GM18909 (cell line): ENCODE data around the gene PF4V1.

Experiments
- ATAC-seq: cut with Tn5 transposase; IDR thresholded peaks from one replicate; pipeline ENCODE4 v1.9.1; 2021; ENCODE audit warnings: mild to moderate bottlenecking; ENCODE audit not compliant: unreplicated experiment, poor library complexity

PF4V1 gene

DNA sequence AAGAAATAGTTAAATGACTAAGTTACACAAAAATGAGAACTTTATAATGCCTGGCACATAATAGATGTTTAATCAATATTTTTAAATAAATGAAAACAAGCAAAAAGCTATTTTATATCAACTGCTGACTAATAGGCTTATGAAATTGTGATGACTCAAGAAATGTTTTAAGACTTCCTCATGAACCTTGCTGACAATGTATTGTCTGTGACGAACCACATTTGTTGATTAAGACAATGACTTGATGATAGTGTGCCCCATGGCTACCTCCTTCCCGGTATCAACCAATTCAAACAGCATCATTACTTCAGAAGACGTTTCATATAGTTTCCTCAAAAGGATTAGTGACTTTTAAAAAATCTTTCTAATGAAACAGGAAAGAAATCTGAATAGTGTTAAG lies 8.8 kb upstream of the PF4V1 start:
- no peak for ATAC-seq

- no peak for ATAC-seq
Measured at GRCh38 chr4:73844806-73845205, 8.3 kb upstream of the PF4V1 start.

DNA sequence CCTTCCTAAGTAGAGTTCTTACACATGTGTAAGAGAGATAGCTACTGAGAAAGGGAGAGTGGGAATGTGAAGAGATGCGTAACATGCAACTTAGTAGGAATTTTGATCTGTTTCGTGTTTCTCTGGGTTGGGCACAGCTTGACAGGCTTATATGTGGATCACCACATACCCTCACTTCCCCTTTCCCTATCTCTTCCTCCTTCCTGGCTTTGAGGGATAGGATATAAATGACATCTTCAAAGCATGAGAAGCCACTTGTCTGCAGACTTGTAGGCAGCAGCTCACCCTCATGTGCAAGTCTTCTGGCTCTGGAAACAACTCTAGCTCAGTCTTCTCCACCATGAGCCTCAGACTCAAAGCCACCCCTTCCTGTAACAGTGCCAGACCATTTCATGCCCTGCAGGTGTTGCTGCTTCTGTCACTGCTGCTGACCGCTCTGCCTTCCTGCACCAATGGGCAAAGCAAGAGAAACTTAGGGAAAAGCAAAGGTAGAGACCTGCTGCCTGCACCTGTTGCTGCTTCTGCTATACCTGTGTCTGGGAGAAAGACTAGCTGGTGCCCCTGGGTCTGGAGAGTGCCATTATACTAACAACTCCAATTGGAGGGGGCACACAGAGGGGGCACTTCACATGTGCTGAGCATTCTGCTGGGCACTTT lies 5.4 kb upstream of the PF4V1 start:
- no peak for ATAC-seq

DNA sequence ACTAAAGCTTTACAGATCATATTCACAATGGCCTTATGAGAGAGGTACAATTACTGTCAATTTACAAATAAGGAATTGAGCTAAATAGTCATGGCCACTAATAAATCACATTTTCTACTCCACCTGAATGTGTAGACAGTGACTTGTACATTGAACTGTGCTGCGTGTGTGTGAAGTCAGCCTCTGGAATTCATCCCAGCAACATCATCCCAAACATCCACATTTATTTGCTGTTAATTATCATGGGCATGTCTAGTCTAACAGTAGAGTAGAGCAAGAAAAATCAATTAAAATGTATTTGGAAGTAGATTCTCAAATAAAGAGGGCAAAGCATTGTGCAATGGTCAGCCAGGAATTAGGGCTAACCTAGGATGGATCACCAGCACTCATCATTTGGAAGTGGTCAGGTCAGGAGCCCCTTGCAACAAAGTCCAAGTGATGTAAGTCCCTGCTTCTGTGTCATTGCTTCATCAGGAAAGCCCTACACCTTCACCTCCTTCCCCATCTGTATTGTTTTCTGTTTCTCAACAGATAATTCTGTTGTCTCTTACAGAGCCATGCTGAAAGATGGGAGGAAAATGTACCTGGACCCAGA lies 4.8 kb upstream of the PF4V1 start:
- ATAC-seq = no peak

GRCh38 chr4:73850261-73850970 lies 2.7 kb upstream of the PF4V1 start:
- no peak for ATAC-seq

DNA sequence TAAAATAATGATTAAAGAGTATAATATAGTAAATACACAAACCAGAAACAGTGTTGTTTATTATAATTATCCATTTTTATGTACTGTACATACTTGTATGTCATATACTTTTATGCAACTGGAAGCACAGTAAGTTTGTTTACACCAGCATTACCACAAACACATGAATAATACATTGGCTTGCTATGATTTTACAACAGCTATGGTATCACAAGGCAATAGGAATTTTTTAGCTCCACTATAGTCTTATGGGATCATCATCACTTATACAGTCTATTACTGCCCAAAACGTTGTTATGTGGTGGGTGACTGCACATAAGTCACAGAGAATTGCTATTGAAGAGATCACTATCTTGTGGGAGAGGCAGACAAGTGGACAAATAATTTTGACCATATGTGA lies 1.8 kb upstream of the PF4V1 start:
- ATAC-seq = no peak

- no peak for ATAC-seq
Measured at GRCh38 chr4:73852771-73853170, 325 bp upstream of the PF4V1 start.

- ATAC-seq = no peak
Measured at GRCh38 chr4:73853718-73854473, 800 bp downstream of the PF4V1 start.

DNA sequence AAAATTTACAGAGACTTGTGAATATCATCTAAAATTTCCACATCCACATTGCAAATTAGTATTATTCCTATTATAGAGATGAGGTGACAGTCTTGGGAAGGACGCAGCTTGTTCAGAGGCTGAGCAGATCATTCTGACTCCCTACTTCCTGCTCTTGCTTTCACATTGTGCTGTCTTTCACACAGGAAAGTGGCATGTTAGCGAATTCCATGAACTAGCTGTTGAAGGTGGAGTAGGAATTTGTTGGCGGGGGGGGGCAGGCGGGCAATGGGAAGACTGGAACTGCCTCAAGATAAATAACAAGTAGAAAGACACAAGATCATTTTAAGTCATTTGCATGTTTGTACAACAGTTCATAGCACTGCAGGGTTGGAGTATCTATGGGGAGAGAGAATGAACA lies 2.3 kb downstream of the PF4V1 start:
- ATAC-seq = no peak

GRCh38 chr4:73856518-73856917 lies 3.4 kb downstream of the PF4V1 start:
- ATAC-seq = no peak

- ATAC-seq = no peak
Measured at GRCh38 chr4:73859614-73860088, 6.6 kb downstream of the PF4V1 start.

GRCh38 chr4:73860181-73860580 lies 7.1 kb downstream of the PF4V1 start:
- ATAC-seq = no peak

DNA sequence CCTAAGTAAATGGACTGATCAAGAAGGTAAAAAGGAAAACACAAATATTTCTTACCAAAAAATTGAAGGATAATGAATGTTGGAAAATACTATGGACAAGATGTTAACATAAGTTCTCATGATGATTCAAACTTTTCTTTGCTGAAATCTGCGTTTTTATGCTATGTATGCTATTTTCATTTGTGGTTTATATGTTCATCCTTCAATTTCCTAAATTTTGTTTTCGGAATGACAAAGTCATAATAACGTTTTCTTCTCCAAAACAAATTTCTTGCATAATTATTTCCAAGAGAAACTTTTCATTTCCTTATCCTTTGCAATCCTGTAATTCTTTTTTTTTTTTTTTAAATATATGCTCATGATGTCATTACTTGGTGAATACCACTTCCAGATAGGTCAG lies 7.8 kb downstream of the PF4V1 start:
- ATAC-seq = no peak

GRCh38 chr4:73862322-73862721 lies 9.2 kb downstream of the PF4V1 start:
- no peak for ATAC-seq

DNA sequence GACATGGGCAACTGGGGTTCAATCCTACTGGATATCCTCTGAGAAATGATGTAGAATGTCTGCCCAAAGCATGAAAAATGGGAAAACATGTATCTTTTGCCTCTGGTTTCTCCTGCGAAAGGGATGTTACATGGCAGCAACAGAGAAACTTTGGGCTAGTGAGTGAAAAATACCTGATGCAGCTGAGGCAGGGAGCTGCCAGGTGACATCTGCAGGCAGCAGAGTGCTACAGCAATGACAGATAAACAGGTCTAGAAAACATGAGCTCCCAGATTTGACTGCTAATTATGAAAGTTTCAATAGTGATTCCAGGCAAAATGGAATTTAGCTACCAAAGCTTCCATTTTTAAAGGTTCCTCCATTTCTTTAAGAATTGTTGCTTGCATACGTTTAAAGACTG lies 11.3 kb downstream of the PF4V1 start:
- no peak for ATAC-seq

GRCh38 chr4:73864961-73865360 lies 11.9 kb downstream of the PF4V1 start:
- no peak for ATAC-seq

DNA sequence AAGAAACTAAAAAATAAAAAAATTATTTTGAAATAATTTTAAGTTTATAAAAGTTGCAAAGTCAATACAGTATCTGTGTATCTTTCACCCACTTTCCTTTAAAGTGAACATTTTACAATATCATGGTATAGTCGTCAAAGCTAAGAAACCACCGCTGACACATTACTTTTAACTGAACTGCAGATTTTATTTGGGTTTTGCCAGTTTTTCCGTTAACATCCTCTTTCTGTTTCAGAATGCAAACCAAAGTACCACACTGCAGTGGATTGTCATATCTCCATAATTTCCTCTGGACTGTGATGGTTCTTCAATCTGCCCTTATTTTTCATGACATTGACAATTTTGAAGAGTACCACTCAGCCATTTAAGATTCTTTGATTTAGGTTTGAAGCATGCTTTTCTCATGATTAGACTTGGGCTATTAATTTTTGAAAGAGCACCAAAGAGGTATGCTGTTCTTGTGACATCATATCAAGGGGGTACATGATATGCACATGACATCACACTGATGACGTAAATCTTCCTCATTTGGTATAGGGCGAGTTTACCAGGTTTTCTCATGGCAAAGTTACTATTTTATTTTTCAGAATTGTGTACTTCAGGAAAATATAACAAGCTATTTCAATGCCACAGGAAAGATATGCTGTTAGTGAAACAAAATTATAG lies 12.5 kb downstream of the PF4V1 start:
- no peak for ATAC-seq

- ATAC-seq = no peak
Measured at GRCh38 chr4:73866246-73866645, 13.2 kb downstream of the PF4V1 start.

- ATAC-seq = no peak
Measured at GRCh38 chr4:73867783-73868182, 14.7 kb downstream of the PF4V1 start.
